Stimulated activated CD8-positive, alpha-beta memory T cell treated with anti-CD3 and anti-CD28 coated beads, Interleukin-2, amount 100 ng/mL, for 48 hours (primary cell): ENCODE results near the gene TRIP10.
"Not testable (repeated sequence)": the region's sequence is repeated elsewhere in the genome, so short reads cannot be mapped to it uniquely, and the experiment has no call there.

Experiments
- DNase-seq, 2 donors: peaks; one replicate each; pipeline ENCODE4 v3.0.0-alpha.2; 2020; ENCODE audit warnings: low read depth in 2 of 2

Gene TRIP10

DNA sequence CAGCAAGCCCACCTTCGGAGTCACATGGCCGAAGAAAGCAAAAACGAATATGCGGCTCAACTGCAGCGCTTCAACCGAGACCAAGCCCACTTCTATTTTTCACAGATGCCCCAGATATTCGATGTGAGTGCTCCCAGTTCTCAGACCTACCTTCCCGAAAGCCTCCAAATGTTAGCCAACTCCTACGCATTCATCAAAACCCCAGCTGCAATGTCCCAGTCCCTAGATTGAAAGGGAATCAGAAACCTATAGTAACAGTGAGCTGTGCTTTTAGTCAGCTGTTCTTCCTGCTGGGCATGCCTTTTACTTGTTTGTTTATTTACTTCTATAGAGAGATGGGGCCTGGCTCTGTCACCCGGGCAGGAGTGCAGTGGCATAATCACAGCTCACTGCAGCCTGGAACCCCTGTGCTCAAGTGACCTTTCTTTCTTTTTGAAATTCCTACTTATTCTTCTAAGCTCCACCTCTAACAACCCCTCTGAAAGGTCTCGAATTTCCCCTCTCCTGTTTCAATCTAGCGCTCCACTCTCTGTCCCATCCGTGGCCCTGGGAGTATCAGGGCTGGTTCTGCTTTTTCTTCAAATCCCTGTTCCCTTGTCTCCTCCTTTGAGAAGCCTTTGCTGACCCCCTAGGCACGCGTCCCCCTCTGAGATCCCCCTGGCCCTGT lies 4.4 kb downstream of the TRIP10 start:
- no peak for DNase-seq

DNA sequence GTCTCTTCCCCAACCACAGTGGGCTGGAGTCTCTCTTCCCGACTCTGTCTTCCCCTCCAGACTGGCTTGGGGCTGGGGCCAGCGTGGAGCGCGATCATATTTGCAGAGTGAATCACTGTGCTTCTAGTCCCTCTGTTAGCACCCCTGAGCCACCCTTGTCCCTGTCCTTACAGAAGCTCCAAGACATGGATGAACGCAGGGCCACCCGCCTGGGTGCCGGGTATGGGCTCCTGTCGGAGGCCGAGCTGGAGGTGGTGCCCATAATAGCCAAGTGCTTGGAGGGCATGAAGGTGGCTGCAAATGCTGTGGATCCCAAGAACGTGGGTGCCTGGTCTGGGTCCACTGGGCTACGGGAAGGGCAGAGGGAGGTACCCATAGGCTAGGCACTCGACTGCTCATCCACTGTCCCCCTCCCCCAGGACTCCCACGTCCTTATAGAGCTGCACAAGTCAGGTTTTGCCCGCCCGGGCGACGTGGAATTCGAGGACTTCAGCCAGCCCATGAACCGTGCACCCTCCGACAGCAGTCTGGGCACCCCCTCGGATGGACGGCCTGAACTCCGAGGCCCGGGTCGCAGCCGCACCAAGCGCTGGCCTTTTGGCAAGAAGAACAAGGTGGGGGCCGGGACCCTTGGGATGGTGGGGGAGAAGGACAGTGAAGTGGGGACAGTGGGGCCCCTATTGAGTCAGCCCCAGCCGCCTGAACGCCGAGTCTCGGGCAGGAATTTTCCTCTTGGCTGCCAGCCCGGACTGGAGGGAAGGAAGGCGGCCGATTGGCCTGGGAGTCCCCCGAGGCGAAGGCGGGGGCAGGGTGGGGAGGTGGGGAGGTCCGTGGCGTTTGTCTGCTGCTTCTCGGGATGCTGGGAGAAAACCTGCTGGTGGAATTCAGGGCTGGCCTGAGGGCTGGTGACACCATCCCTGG lies 5.2 kb downstream of the TRIP10 start:
- DNase-seq, result no peak

DNA sequence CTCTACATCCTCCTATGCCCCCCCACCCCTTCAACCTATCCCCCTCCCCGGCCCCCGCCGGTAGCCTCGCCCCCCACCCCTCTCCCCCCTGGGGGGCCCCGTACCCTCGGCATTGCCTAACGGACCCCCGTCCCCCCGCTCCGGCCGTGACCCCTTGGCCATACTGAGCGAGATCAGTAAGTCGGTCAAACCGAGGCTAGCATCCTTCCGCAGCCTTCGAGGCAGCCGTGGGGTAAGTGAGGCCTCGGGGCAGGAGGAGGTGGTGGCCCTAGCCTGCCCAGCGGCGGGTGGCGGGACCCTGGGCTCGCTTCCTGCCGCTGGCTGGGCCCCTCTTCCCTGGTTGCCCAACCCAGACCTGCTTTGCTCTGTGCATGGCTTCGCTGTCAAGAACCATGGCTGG lies 6.5 kb downstream of the TRIP10 start:
- no peak for DNase-seq

DNA sequence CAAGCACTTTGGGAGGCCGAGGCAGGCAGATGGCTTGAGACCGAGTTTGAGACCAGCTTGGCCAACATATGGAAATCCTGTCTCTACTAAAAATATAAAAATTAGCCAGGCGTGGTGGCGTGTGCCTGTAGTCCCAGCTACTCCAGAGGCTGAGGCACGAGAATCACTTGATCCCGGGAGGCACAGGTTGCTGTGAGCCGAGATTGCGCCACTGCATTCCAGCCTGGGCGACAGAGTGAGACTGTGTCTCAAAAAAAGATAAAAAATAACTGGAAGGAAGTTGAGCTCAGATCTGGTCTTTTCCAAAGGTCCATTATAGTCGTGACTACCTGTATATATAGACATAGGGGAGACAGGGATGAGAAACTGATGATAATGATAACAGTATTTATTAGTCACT lies 9.1 kb downstream of the TRIP10 start:
- not testable (repeated sequence) for DNase-seq

DNA sequence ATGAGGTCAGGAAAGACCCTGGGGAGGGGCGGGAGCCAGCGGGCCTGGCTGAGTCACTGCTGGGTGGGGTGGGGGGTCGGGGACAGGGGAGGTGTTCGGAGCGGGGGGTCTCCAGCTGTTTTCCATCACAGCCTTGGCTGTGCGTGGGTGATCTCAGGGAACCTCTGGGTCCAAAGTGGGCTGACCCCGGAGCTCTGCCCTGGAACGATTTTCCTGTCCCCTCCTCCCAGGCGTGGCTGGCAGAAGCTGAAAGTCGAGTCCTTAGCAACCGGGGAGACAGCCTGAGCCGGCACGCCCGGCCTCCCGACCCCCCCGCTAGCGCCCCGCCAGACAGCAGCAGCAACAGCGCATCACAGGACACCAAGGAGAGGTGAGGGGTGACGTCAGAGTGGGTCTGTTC lies 10.6 kb downstream of the TRIP10 start:
- no peak for DNase-seq

DNA sequence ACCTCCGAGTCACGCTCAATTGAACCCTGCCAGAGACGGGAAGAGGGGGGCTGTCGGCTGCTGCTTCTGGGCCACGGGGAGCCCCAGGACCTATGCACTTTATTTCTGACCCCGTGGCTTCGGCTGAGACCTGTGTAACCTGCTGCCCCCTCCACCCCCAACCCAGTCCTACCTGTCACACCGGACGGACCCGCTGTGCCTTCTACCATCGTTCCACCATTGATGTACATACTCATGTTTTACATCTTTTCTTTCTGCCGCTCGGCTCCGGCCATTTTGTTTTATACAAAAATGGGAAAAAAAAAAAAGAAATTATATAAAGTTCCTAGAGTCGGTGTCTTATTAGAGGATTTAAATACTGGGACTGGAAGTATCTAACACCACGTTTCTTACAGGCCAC lies 11.7 kb downstream of the TRIP10 start:
- no peak for DNase-seq

DNA sequence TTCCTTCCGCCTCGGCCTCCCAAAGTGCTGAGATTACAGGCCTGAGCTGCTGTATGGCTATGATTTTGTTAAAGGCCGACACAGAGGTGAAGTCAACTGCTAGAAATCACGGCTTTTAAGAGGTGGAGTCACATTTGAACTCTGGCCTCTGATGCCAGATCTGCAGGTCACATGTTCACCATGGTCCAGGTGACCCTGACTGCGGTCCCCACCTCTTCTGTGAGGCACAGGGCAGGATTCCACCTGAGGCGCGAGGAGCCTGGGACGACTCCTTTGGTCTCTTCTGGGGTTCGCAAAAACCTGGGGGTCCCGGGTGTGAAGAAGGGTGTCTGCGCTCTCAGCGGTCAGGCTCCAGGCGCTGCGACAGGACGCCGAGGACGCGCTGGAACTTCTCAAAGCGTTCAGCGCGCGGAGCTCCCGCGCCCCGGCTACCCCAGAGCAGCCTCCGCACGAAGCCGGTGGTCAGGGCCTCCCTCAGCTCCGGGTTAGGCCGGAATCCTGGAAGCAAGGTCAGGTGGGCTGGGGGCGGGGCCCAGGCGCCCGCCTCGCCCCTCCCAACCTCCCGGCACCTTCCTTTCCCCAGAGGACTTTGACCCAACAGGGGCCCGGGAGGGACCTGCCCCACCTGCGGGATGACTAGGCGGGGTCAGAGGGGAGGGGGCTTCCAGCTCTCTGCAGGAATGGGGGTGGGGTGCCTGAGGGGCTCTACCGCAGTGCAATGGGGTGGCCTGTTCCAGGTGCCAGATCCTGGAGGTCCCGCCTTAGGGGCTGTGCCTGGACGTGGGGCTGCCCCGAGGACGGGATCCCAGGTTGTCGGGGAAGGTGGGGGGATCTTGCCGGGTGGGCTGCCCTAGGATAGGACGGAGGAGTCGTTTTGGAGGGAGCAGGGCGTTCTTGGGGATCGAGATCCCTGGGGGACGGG lies 13.0 kb downstream of the TRIP10 start:
- DNase-seq, result no peak

DNA sequence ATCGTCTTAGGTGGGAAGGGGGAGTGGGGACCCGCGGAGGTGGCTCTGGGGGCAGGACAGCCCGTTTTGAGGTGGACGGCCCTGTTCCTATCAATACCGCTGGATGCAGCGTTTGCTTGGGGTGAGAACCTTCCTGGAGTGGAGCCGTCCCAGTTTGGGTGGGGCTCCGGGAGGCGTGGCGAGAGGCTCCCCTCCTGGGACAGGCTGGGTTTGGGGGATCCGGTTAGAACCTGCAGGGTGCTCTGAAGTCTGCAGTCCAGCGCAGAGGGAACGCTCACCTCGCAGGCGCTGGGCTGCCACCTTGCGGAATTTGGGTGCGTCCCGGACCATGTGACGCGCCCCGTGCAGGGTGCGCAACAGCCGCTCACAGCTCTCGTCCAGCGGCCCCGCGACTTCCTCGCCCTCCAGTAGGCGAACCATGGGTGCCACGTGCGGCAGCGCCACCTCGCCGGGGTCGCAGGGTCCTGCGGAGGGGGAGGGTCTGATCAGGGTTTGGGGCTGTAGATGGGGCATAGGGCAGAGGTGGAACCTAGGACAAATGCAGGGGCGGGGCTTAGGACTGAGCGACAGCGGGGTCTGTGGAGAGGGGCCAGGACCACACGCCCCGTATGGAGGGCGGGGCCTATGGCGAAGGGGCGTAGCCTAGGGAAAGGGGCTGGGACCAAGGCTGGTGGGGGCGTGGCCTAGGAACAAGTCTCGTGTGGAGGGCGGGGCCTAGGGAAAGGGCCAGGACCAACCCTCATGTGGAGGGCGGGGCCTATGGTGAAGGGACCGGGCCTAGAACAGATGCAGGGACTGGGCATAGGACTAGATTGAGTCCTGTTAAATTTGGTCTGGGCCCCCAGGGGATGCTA lies 13.9 kb downstream of the TRIP10 start:
- DNase-seq, result peak; percentile 76 to 84

DNA sequence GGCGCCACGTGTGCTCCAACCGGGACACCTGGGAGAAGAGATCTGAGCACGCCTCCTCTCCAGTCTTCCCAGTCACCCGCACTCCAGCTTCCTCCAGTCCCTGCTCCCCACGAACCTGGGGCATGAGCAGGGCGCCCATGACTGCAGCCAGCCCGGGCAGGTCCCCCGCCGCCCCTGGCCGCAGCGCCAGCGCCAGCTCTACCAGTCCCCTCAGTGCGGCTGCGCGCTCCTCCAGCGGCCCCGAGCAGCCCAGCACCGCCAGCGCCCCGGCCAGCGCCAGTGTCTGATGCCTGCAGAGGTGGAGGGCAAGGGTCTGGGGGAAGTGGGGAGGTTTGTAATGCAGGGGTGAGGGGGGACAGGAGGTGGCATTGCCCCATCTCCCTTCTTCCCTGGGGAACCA lies 14.7 kb downstream of the TRIP10 start:
- DNase-seq, result no peak

DNA sequence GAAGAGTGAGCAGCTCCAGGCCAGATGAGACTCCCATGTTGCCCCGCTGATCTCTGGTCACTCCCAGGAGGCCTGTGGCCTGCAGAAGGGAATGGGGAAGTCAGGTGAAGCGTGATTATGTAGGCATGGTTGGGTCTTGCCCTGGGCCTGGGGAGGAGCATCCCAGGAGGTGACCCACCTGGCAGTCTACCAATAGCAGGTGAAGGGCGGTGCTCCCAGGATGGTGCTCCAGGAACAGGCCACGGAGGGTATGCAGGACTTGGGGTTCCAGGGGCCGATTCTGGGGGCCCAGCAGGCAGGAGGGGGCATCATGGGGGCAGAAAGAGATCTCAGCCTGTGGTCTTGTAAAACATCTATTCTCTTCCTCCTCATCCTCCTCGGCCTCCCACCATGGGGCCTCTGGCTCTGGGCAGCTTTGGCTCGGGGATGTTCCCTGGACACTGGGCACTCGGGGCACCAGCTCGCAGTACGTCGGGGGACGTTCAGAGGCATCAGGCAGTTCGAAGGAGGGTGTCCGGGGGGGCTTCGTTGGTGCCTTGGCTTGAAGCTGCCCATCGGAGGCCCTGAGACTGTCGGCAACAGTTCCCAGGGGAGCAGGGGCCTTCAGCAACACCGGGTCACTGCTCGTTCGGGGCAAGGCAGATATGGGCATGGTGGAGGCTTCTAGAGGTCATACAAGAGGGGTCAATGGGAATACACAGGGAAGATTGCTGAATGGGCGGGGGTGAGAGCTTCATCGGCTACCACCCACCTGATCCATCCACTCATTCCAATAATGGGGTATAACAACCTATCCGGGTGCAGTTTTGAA lies 15.4 kb downstream of the TRIP10 start:
- DNase-seq, result no peak

DNA sequence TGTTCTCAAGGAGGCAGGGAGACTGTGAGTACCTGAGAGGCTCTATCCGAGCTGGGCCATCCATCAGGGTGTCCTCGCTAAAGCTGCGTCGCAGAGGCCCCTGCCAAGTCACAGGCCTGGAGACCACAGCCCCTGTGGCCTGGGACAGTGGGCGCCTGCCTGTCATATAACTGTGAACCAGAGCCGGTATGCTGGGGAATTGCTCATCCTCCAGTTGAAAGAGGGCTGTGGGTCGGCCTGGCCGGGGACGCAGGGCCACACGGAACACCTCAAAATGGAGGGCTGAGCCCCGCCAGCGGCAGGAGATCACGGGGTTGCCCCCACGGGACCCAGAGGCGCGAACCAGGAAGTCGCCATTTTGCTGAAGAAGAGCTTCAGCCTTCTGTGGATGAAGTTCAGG lies 21.1 kb downstream of the TRIP10 start:
- no peak for DNase-seq

DNA sequence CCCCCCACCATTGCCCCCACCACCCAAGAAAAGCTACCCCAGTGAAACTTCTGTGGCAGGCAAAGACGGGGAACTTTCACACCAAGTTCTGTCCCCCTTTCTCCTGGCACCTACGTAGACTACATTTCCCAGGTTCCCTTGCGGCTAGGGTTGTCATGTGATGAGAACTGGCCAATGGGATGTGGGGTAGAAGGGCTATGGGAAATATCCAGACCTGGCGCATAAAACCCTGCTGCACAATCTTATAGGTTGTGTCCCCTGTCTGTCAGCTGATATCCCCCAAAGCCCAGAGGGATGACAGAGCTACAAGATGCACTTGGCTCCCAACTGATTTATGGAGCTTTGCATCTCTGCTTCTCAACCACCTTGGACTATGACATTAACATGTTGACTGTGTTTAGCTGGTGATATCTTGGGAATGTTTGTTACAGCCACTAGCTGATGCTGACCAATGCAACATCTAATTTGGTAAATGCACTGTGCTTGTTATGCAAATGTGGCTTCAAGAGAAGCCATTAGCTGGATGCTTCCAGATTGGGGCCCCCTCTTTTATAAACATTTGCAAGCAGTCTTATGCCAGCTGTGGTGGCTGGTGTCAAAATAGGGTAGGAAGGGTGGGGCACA lies 21.7 kb downstream of the TRIP10 start:
- DNase-seq, result no peak

DNA sequence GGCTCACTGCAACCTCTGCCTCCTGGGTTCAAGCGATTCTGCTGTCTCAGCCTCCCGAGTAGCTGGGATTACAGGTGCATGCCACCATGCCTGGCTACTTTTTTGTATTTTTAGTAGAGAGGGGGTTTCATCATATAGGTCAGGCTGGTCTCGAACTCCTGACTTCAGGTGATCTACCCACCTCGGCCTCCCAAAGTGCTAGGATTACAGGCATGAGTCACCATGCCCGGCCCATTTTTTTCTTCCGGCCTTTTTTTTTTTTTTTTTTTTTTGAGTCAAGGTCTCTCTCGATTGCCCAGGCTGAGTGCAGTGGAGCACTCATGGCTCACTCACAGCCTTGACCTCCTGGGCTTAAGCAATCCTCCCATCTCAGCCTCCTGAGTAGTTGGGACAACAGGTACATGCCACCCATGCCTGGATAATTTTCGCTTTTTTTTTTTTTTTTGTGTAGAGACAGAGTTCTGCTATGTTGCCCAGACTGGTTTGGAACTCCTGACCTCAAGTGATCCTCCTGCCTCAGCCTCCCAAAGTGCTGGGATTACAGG lies 22.8 kb downstream of the TRIP10 start:
- not testable (repeated sequence) for DNase-seq

DNA sequence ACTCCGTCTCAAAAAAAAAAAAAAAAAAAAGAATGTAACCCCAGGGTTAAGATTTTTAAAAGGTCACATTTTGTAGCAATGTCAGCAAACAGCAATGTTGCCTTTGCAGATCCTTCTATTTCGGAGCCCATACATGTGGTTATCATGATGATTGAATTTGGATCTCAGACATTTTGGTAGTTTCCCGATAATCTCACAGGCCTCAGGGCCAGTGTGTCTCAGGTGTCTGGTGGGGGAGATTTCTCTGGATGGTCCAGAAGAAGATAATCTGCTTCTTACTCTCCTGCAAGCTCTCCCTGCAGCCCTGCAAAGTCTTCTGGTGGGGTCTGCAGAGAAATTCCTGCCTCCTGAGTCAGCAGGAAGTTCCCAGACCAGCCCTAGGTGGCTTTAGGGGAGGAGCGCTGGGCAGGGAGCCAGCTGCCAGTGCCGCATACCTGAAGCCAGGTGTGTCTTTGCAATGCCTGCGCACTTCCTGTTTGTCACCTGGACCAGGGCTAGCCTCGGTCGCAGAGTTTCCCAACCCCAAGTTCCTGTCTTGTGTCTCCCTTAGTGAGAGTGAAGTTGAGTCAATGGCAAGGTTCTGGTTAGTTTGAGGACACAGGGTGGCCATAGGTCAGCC lies 26.4 kb downstream of the TRIP10 start:
- DNase-seq, result no peak

DNA sequence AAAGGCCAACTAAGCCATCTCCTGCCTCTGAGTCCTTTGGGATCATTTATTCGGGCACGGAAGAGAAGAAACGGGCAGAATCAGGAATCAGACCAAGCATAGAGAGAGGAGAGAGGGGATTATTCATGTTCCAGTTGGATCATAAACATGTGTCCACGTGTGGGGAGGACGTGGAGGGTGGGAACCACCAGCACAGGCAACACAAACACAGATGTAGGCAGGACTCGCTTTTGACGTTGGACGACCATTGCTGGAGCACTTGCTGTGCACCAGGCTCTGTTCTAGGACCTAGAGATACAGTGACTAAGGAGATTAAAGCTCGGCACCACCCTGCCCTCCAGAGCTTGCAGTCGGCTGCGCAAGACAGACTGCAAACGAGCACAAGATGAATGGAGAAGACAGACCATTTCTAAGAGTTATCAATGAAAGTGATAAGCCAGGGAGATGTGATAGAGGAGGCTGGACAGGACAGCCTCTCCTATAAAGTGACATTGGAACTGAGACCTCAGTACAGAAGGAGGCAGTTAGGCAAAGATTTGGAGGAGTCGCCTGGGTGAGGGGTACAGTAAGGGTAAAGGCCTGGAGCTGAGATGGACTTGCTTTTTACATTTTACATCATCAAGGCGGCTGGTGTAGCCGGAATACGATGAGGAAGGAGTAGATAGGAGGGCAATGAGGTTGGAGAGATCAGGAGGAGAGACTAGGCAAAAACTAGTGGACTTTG lies 27.0 kb downstream of the TRIP10 start:
- DNase-seq, result no peak

DNA sequence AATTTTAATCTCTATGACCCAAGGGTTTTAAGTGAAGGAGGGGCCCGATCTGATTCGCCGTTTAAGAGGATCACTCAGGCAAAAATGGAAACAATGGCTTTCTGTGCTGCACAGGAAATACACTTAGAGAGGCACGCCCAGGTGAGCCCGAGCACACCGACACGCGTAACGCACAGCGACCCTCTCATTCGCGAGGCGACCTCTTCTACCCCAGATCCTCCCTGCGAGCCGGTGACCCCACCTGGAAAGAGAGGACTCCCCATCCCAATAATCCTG lies 27.5 kb downstream of the TRIP10 start:
- DNase-seq, result no peak

DNA sequence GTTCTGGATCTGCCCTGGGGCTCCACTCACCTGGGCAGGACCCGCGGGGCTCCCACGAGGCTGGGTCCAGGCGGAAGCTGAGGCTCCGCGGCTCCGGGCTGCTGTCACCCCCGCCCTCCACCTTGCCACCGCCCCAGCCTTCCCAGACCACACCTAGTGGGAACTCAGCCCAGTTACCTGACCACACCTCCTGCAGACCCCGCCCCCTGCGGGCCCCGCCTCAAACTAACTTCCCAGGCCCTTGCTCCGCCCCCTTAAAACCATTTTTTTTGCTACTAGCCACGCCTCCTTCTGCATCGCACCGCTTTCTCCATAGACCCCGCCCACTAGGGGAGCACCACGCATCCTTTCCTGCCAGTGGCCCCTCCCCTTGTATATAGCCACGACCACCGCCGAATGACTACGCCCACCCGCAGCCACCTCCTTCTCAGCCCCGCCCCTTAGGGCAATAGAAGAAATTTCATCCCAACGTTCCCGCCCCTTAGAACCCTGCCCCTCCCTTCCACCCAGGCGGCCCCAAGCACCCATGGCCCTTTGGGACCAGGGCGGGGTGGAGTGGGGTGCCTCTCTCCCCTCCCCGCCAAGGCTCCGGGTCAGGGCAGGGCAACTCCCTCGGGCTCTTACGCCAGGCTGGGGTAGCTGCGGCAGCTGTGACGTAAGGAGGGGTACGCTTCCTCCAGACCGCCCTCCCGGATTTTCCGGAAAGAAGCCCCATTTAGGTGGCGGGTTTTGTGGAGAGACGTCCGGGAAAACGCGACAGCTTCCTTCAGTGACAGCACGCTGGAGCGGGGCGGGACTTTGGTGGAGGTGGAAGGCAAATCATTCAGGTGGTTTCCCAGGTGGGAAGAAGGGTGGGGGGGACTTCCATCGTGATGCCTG lies 28.1 kb downstream of the TRIP10 start, which contains the start of gene SH2D3A:
SH2D3A (minus strand) TSS at position 79 of the 879 bp plus-strand sequence. CDS start 3,687 bp downstream, outside the sequence.
- peak; percentile 82 to 90 for DNase-seq
